GM23248 (cell line): Measurements from ENCODE around the gene NKIRAS1.

Experiments
- EZH2 ChIP-seq: fragments of 200-600 bp; sonication (generic); IDR thresholded peaks from 2 replicates; pipeline ENCODE4 v1.6.1; 2018; ENCODE audit warnings: antibody characterized with exemption, mild to moderate bottlenecking; ENCODE audit not compliant: insufficient read depth, poor library complexity, severe bottlenecking
- EZH2phosphoT487 ChIP-seq: fragments of 200-600 bp; sonication (generic); IDR thresholded peaks from 2 replicates; pipeline ENCODE4 v1.6.1; 2018; ENCODE audit warnings: antibody characterized with exemption, moderate library complexity, mild to moderate bottlenecking, low read depth; ENCODE audit not compliant: insufficient read depth

DNA sequence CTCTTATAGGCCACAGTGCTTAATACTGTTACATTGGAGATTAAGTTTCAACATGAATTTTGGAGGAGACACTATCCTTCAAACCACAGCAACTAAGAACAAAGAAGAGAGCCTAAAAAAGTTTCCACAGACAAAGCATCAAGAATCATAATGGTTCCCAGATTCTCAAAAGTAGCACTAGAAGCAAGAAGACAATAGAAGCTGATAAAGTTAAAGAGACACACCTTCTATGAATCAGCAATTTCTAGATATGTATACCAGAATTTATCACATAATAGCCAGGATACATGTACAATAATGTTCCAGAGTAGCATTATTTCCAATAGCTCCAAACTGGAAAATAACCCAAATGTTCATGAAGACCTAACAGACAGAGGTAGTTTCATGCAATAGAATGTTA lies 12.2 kb downstream of the NKIRAS1 start:
- TF ChIP-seq EZH2 (no peak), EZH2phosphoT487 (no peak)
